HG03095 (cell line): ENCODE results near the gene SHISAL1.

Experiments used
- ATAC-seq: cut with Tn5 transposase; IDR thresholded peaks from one replicate; pipeline ENCODE4 v1.9.1; 2021; ENCODE audit warnings: moderate library complexity; ENCODE audit not compliant: unreplicated experiment

The SHISAL1 gene

DNA sequence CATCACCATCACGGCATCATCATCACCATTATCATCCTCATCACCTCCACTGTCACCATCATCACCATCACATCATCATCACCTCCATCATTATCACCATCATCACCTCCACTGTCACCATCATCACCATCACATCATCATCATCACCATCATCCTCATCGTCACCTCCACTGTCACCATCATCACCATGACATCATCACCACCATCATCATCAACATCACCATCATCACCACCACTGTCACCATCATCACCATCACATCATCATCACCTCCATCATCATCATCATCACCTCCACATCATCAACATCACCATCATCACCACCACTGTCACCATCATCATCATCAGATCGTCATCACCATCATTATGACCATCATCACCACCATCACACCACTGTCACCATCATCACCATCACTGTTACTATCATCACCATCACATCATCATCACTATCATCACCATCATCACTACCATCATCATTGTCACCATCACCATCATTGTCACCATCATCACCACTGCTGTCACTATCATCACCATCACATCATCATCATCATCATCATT lies 99.2 kb downstream of the SHISAL1 start:
- ATAC-seq, result no peak

DNA sequence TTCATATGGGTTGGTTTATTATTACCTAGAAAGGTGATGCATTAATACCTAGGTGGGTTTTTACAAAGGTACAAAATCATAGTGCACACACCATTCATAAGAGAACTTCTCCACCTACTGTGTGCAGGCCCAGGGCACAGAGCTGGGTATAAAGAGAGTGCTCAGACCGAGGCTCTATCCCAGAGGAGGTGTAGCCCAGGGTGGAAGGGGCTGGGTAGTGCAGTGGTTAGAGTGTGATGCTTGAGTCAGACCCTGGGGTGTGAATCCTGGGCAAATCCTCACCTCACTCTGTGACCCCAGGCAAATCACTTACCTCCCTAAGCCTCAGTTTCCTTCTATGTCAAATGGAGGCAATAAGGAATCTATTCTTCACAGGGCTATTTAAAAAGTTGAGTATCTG lies 99.8 kb downstream of the SHISAL1 start:
- no peak for ATAC-seq

DNA sequence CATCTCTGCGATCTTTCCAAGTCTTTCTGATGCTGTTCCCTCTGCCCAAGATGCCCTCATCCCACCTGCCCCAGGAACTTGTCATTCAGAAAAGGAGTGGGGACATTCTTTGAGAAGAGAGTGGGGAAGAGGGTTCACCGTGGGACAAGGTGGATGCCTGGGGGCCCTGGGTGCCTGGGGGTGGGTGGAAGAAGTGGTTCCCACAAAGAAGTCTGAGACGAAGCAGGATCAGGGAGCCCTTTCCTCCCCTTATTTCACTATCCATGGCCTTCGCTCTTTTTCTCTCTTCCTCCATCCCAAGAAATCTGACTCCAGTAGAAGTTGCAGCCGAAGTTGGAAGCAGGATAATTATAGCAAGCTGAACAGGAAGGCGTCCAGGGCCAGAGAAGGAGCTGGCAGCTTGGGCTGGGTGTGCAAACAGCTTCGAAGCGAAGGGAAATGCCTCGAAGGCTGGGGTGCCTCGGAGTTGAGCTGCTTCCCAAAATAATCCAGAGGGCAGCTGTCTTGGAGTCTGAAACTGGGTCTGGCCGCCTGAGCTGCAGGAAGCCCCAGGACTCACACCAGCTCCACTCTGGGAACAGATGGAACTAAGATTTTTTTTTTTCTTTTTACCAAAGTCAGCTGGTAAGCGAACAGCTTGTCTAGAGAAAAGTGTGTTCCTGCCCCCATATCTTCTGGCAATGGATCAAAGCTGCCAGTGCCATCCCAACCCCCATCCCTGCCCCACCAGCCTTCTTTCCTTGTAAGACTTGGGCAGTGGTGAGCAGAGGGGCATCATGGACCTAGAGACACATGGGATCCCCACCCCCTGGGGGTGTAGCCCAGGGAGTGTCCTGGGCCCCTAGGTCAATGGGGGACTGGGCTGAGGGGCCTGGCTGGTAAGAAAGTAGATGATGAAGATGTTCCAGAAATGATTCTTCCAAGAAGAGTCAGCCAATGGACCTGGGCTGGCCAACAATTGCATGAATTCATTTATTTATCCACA lies 100.5 kb downstream of the SHISAL1 start:
- no peak for ATAC-seq

DNA sequence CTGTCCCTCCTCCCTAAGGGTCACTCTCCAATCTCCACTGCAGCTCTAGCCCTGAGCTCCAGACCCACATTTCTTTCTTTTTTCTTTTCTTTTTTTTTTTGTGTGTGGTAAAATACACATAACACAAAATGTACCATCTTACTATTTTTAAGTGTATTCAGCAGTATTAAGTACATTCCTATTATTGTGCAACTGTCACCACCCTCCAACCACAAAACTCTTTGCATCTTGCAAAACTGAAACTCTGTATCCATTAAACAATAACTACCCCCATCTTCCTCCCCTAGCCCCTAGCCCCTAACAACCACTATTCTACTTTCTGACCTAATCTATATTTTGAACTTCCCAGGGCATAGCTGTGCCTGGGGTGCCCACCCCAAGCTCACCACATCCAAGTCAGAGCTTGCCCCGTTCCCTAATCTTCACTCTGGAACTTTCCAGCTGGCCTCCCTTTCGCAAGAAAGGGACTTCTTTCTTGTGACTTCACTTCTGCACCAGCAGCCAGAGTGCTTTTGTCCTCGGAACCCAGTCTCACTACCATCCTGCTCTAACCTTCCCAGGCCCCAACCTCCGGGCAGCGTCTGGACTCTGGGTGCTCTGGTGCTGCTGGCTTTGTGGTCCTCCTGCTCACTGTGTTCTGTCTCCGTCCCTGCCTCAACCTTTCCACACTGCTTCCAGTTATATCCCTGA lies 101.3 kb downstream of the SHISAL1 start:
- ATAC-seq, result no peak

DNA sequence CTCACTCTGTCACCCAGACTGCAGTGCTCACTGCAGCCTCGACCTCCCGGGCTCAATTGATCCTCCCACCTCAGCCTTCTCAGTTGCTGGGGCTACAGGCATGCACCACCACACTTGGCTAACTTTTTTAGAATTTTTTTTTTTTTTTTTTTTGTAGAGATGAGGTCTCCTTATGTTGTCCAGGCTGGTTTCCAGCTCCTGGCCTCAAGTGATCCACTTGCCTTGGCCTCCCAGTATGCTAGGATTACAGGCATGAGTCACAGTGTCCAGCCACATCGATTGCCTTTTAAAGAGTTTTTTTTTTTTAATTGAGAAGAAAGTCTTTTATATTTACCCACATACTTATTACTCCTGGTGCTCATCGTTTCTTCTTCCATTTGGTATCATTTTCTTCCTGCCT lies 102.0 kb downstream of the SHISAL1 start:
- no peak for ATAC-seq

DNA sequence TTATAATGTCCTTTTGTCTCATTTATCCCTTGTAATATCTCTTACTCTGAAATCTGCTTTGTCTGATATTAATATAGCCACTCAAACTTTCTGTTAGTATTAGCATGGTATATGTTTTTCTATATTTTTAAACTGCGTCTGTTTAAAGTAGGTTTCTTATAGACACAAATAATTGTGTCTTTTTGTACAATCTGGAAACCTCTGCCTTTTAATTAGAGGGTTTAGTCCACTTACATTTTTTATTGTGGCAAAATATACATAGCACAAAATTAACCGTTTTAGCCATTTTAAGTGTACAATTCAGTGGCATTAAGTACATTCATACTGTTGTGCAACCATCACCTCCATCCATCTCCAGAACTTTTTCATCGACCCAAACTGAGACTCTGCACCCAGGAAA lies 103.4 kb downstream of the SHISAL1 start:
- ATAC-seq, result no peak

DNA sequence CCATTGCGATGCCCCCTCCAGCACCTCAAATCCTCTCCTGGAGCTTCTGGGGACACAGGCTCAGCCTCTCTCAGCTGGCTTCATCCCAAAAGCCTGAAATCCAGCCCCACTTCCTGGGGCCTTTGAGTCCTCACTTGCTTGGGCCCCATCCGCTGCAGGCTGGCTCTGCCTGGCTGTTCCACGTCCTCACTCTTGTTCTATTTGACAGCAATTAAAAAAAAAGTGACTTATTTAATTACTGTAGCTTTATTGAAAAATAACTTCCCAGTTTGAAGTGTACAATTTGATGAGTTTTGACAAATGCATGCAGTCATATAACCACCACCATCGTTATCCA lies 104.8 kb downstream of the SHISAL1 start:
- ATAC-seq, result no peak

DNA sequence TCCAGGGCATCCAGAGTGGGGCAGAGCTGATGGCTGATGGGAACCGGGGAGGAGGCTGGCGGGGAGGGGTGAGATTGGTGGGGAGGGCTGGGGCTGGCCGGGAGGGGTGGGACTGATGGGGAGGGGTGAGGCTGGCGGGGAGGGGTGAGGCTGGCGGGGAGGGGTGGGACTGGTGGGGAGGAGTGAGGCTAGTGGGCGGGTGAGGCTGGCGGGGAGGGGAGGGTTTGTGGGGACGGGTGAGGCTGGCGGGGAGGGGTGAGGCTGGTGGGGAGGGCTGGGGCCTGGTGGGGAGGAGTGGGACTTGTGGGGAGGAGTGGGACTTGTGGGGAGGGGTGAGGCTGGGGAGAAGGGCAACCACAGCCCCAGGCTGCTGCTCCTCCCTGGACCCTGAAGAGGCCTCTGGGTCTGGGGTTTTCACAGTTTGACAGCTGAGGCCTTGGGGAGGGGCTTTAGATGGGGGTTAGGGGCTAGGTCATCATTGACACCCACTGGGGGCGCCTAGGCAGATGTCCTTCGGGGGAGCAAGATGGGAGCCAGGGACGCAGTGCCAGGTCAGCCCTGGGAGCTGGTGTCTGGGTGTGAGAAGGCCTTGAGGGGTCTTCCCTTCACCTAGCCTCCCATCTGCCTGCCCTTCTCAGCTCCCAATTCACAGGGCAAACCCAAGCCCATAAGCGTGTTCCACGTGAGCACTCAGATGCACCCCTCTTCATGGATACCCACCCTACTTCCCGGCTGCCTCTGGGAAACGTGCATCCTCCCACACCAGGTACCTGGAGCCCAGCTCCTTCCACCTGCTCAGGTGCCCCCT lies 105.4 kb downstream of the SHISAL1 start:
- ATAC-seq, result no peak

DNA sequence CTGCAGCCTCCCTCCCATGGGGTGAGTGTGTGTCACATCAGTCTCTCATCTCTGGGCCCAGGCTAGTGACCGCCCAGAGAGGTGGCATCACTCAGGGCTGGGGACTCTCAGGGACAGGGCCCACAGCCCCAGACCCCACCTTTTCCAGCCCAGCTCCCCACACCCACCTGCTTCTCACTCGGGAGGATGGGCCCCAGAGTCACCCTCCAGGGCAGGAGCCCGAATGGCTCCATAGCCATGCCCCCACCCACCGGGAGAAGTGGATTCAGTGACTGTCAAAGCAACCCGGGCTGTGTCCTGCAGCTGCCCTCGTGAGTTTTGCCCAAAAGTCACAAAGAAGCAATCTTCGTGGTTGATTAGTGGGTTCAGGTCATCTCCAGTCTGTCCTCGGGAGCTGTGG lies 106.1 kb downstream of the SHISAL1 start:
- ATAC-seq, result no peak

DNA sequence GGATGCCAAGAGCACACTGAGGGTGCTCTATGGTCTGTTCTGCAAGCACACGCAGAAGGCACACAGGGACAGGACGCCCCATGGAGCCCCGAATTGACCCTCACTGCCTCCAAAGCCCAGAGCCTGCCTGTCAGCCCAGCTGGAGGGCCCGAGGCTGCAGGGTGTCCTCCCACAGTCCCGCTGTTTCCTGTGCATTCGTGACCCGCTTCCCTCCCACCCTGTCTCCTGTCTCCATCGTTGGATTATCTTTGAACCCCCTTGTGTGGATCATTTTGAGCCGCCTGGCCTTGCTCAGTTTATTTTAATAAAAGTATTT lies 106.5 kb downstream of the SHISAL1 start:
- ATAC-seq, result no peak

DNA sequence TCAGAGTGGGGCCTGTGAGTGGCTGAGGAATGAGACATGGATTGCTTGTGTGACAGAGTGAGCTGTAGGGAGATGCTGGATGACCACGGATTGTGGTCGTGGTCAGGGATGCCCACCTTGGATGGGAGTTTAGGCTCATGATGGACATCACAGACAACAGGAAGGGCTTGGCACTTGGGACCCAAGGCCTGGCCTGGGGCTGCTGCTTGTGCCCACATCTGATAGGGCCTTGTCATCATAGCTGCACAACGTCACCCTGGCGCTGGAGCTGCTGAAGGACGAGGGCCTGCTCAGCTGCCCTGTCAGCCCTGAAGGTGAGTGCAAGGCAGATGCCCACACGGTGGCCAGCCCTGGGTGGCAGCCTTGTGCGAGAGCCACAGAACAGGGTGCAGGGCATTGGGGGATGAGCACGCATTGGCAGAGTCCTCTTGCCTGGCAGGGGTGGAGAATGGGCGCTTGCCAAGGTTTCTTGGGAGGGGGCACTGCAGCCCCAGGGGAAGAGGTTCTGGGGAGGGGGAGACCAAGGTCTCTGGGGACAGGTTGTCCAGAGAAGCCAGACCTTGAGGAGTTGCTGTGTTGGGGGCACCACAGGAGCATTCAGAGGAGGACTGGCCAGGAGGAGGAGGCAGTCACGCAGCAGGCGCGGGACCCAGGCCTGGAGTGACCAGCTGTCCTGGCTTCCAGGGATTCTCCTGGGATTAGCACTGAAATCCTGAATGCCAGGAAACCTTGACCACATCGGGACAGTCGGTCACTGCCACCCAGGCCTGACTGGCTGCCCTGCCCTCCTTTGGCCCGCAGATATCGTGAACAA lies 107.0 kb downstream of the SHISAL1 start:
- ATAC-seq, result no peak

DNA sequence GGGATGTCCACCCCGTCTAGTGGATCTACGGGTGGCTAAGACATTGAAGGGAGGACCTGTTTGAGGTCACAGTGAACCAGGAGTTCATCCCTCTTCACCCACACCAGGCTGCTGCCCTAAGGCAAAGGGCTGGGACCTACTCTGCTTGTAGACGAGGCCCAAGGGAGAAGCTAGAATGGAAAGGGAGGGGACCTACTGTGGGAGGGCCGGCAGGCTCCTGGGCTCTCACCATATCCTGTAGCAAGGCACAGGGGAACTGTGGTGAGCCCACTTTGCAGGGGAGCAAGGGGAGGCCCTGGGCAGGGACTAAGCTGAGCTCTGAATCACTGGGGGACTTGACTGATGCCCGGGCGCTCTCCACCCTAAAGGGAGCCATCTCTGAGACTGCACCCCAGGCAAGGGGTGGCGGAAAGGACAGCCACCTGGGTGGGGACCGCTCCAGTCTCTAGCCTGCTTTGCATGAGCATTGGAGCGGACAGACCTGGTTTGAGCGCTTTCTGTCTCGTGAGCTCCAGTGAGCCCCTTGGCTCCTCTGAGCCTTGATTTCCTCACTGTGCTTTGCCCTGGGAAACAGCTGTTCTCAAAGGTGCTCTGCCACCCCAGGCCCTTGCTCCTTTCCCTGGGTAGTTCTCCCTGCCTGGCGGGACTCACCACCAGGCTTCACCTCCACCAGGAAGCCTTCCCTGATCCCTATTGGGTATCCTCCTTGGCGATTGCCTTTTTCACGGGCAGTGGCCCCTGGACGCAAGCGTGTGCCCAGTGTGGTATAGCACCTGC lies 107.8 kb downstream of the SHISAL1 start:
- no peak for ATAC-seq

DNA sequence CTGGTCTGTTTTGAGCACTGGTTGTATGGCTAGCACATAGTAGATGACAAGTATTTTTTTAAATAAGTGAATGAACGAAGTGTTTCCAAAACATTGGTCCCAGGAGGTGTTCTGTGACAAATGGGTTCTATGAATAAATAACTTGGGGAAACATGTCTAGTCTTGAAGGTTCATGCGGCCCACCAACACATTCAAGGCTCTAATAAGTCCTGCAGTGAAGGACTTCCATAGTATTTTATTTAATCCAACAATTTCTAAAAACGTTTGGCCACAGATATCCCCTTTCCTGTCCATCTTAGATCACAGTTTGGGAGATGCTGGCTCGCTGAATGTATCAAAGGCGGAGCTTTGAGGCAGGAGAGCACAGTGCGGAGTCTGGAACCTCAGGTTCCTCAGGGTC lies 109.5 kb downstream of the SHISAL1 start:
- ATAC-seq, result no peak

DNA sequence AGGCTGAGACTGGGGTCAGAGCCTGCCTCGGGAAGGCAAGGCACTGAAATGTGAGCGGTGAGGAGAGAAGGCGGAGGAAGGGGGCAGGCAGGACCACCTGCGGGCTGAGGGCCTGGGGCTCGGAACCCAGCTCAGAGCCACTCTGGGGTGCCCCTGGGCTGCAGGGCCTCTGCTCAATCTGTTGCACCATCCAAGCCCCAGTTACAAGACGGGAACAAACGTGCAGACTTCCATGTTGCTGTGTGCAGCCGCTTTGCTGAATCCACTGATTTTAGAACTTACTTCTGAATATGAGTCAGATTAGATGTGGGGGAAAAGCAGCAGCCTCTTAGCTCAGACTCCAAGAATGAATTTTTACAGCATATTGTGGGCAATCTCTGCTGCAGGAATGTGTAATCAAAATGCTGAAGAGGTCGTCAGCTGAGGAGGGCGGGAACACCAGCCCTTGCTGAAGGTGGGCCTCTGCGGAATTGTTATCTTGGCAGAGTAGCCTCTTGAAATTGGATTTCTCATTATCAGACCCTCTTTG lies 110.4 kb downstream of the SHISAL1 start:
- no peak for ATAC-seq

DNA sequence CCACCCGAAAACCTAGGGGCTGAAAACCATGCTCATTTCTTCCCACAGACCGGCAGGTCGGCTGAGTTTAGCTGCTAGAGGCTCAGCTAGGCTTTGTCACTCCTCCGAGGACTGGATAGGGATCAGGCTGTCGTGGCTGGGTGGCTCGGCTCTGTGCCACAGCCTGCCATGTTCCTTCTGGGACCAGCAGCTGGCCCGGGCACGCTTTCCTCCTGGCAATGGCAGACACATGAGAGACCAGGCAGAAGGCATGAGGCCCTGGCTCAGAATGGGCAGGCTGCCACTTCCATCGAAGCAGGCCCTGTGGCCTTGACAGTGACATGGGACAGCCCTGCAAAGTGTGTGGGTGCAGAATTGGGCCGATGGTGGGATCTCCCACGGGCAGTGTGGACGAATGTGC lies 111.1 kb downstream of the SHISAL1 start:
- ATAC-seq, result no peak

DNA sequence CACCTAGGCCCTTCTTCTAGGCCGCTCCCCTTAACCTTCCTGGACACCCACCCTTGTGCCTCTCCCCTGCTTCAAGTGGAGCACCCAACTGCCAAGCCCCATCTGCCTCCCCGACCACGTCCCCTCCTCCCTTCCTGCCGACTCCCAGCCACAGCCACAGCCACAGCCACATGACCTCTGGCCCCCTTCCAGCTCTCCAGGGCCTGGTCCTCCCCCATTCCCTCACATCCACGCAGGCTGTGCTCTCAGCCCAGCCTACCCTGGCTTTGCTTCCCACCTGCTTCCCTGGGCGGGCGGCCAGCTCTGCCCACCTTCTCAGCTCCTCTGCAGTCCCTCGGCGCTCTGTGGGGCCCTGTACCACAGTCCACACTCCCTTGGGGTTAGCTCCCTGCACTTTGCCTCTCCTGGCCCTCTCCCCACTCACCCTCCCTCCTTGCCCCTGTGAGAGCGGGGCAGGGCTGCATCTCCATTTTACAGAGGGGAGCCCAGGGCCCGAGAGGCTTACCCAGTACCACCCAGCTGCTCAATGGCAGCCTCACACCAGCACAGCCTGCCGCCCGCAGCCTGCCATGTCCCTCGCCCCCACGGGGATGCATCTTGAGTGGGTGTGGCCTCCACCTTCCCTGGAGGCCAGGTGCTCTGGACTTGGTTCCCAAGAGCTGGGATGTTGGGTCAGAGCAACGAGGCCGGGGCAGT lies 111.7 kb downstream of the SHISAL1 start:
- no peak for ATAC-seq

DNA sequence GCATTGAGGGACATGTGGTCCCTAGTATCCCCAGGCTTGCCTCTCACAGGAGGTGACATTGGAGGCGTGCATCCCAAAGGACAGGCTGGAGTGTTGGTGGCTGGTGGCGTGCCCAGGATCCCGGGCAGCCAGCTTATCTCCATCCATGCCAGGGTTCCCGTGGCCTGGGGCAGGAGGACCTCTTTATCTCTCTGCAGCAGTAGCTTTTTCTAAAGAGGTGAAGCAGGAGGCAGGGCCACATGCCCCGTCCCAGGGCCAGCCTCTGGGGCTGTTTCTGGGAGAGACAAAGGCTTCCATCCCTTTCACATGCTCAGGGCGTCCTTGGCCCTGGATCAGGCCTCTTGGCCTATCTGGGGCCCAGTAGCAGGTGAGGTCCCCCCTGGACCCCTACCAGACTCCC lies 112.3 kb downstream of the SHISAL1 start:
- ATAC-seq, result no peak

DNA sequence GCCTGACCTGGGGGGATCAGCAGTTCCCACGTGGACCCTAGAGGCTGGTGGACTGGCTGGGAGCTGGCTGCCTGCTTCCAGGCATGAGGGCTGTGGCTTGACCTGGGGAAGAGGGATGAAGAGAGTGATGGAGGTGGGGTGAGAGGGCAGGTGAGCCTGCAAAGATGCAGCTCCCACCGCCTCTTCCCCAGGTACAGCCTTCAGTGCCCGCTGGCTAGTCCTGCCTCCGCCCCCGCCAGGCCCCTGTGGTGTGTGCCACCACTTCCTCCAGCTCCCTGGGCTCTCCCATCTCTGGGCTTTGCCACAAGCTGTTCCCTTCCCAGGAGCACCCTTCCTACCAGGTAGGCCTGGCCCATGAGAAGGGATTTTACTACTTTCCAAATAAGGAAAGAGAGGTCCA lies 112.9 kb downstream of the SHISAL1 start:
- no peak for ATAC-seq

DNA sequence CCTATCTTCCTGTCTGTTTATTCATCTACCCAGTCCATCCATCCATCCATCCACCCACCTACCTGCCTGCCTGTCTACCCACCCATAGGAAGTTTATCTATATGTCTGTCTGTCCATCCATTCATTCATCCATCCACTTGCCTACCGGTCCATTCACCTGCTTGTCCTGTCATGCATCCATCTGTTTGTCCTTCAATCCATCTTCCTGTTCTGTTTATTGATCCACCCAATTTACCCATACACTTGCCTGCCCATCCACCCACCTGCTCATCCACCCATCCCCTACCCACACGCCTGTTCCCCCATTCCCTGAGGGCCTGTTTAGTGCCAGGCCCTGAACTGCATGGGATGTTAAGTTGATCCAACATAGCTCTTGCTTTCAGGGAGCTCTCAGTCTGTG lies 113.6 kb downstream of the SHISAL1 start:
- ATAC-seq, result no peak
